Stimulated activated CD4-positive, alpha-beta T cell treated with anti-CD3 and anti-CD28 coated beads, Interleukin-12 subunit alpha, Interleukin-12 subunit beta, amount 100 ng/mL, for 24 hours (primary cell): ENCODE data around the gene ZMYND15.

ENCODE experiments used
- DNase-seq, 2 experiments: peaks; one replicate each; pipeline ENCODE4 v3.0.0-alpha.2; 2020; ENCODE audit warnings: low read depth in 2 of 2

Gene ZMYND15

DNA sequence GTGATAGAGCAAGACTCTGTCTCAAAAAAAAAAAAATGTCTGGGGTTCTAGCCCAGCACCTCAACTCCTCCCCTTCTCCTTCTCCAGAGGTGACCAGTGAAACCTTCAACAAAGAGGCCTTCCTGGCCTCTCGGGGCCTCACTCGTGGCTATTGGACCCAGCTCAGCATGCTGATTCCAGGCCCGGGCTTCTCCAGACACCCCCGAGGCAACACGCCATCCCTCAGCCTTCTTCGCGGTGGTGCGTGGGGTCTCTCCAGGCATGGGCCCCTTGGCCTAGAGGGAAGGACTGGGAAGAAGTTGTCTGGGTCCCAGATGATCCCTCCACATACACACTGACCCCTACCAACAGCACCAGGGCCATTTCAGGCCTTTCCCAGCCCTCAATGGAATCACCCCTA lies 3.6 kb downstream of the ZMYND15 start:
- DNase-seq: no peak

DNA sequence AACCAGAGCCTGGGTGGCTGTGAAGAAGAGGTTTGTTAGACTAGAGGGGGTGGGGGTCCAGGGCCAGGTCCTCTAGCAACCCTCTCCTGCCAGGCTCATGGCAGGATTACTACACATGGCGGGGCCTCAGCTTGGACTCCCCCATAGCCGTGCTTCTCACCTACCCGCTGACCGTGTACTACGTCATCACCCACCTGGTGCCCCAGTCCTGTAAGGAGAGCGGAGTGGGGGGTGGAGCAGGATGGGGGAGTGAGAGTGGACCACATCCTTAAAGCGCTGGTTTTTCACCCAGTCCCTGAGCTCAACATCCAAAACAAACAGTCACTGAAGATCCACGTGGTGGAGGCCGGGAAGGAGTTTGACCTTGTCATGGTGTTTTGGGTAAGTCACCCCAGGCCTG lies 4.3 kb downstream of the ZMYND15 start:
- DNase-seq: no peak

DNA sequence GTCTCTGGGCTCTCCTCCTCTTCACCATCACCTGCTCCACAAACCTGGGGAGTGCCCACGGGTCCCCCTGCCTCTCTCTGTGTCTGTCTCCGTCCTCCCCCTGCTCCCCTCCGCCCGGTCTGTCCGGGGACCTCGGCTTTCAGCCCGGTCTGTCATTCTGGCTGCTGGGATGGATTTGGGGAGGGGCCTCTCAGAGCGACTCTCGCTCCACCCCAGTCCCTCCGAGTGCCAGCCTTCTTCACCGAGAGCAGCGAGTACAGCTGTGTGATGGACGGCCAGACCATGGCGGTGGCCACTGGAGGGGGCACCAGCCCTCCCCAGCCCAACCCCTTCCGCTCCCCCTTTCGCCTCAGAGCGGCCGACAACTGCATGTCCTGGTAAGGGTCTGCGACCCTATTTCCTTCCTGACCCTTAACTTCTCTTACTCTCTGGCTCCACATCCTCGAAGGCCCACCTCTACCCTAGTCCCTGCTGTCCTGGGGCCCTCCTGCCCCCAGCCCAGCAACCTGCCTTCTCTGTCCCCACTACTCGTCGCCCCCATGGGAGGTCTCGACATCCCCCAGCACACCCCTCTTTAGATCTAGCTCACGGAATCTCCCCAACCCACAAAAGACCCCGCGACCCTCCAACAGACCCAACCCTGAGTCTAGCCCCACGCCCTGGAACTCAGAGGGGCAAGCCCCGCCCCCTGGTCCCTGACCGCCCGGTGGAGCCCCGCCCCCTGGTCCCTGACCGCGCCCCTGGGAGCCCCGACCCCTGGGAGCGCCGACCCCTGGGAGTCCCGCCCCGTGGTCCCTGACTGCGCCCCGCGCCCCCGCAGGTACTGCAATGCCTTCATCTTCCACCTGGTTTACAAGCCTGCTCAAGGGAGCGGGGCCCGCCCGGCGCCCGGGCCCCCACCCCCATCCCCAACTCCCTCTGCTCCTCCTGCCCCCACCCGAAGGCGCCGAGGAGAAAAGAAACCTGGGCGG lies 5.7 kb downstream of the ZMYND15 start:
- no peak for DNase-seq

DNA sequence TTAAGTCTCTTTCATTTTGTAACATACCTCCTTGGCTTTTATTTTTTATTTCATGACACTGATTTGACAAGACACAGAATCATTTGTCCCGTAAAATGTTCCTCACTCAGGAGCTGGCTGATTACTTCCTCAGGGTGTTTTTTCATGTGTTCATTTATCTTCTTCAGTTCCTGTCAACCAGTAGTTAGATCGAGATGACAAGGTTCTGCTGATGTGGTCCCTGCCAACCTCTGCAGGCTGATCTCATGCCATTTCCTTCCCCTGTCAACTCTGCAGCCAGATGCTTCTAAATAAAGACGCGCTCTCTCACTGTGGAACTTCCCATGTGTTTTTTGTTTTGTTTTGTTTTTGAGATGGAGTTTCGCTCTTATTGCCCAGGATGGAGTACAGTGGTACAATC lies 8.2 kb downstream of the ZMYND15 start:
- DNase-seq: no peak

DNA sequence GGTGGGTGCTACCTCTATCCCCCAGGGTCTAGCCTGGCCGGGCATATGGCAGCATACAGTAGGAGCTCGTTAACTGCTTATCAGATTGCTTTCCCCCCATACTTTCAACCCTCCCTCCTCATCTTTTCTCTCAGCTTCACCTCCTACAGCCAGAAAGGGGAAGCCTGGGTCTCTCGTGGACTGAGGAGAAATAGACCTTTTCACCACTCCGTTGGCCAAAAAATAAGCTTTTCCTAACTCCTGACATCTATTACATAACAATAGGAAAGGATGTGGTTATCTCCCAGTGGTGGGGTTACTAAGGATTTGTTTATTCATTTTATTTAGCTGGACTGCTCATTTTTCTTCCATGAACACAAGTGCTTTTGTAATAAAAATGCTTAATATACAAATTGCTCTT lies 9.1 kb downstream of the ZMYND15 start:
- no peak for DNase-seq

DNA sequence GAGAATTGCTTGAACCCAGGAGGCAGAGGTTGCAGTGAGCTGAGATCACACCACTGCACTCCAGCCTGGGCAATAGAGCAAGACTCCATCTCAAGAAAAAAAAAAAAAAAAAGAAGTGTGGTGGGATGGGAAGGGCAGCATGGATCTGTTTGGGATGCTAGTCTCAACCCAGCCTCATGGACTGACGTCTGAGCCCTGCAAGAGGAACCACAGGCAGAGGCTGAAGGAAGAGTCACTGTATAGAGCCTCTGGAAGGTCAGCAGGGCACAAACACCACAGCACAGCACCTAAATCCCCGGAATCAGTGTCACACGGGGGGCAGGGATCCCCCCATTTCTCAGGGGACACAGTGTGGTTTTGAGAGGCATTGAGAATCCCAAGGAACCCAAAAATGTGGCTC lies 11.0 kb downstream of the ZMYND15 start:
- no peak for DNase-seq

DNA sequence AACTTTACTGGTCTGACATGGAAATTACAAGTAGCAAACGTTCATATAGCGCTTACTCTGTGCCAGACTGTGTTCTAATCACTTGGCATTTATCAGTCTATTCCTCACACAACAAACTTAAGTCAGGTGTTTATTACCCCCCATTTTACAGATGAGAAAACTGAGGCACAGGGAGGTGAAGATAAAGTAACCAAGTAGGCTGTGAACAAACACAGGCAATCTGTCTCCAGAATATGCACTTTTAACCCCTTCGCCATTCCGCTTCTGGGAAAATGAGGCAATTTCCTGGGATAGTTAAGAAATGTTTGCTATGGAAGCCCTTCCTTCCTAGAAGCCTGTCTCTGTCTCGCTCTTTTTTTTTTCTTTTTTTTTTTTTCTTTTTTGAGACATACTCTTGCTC lies 12.3 kb downstream of the ZMYND15 start:
- no peak for DNase-seq

- no peak for DNase-seq
Measured at GRCh38 chr17:4753392-4753791, 13.8 kb downstream of the ZMYND15 start.

- DNase-seq: no peak
Measured at GRCh38 chr17:4759776-4760236, 20.2 kb downstream of the ZMYND15 start.

GRCh38 chr17:4764595-4764994 lies 25.0 kb downstream of the ZMYND15 start:
- DNase-seq: no peak

GRCh38 chr17:4766201-4766600 lies 26.6 kb downstream of the ZMYND15 start:
- no peak for DNase-seq

DNA sequence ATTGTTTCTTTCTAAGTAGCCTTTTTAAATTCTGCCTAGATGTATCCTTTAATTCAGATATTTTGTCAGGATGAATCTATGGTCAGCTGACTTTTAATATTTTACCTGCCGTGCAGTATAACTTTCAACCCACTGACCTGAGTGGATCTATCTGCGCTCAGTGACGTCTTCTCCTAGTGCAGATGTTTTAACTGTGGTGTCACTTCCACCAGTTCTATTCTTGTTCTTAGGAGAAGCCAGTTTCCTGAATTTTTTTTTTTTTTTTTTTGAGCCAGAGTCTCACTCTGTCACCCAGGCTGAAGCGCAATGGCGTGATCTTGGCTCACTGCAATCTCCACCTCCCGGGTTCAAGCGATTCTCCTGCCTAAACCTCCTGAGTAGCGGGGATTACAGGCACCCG lies 27.1 kb downstream of the ZMYND15 start:
- DNase-seq: no peak

GRCh38 chr17:4768298-4768697 lies 28.7 kb downstream of the ZMYND15 start:
- DNase-seq: no peak

DNA sequence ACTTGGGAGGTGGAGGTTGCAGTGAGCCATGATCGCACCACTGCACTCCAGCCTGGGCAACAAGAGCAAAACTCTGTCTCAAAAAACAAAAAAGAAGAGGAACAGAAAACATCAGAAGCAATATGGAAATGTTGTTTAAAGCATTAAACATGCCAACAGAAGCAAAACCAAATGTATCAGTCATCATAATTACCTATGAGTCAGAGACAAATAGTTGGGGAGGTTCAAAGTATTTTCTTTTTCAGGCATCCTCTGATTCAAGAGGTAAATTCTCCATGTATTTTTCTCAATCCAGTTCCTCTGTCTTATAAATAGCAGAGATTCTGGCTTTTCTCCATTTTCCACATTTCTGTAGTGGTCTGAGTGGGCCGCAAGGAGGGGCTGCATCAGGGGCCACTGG lies 30.0 kb downstream of the ZMYND15 start:
- DNase-seq: no peak

- no peak for DNase-seq
Measured at GRCh38 chr17:4771519-4772234, 32.0 kb downstream of the ZMYND15 start, which contains the start of gene TM4SF5. Gene TM4SF5, plus strand, starts transcription at chr17:4771886. Its CDS starts 37 bp downstream, at chr17:4771923.

DNA sequence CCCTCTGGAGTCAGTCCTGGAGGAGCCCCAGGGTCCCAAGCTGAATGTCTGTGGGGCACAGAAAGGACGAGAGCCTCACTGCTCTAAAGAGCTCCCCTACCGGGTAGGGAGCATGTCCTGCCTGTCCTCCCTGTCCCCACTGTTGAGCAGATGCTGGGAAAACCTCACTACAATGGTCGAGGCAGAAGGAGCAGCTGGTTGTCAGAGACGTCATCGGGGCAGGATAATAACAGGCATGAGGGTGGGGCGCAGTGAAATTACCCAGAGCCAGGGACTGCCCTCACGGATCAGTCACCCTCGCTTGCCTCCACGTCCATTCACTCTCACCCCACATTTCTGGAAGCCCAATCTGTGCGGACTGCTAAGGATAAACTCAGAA lies 32.6 kb downstream of the ZMYND15 start:
- DNase-seq: no peak

GRCh38 chr17:4777969-4778760 lies 38.5 kb downstream of the ZMYND15 start:
- DNase-seq: no peak

DNA sequence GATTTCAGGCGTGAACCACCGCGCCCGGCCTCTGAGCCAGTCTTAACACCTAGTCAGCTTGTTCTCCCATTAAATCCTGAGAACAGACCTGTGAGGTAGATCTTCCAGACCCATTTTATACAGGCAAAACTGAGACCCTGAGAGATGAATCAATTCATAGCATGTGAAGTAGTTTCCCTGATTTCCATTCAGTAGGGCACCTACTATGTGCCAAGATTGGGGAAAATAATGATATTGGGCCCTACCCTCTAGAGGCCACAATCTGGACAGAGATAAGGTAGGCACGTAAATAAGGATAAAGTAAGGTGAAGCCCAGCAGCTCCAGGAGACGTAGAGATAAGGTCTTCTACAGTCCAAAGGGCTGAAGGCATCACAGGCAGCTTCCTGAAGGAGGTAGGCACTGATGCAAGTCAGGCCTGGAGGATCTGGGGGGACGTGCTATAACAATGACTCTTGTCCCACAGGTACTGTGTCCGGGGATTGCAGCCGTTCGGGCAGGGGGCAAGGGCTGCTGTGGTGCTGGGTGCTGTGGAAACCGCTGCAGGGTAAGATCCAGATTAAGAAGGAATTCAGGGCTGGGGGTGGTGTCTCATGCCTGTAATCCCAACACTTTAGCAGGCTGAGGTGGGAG lies 40.8 kb downstream of the ZMYND15 start:
- DNase-seq: no peak

GRCh38 chr17:4782652-4783051 lies 43.0 kb downstream of the ZMYND15 start:
- DNase-seq: no peak

GRCh38 chr17:4785311-4786105 lies 45.9 kb downstream of the ZMYND15 start:
- no peak for DNase-seq

DNA sequence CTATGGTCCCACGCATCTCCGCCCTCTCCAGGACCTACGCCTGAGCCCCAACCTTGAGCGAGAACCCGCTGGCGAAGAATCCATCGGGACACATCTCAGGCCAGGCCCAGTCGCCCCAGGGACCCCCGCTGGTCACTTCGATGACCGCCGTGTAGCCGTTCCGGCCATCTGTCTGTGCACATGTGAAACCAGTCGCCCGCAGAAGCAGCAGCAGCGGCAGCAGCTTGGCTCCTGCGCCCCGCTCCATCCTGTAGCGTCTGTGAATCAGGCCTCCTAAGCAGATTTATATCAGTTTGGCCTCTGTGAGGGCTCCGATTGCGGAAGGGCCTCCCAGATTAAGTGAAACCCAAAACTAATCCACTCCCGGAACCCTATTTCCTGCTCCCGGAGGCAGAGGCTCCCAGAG lies 46.5 kb downstream of the ZMYND15 start, which contains the start of gene VMO1:
Gene VMO1 (minus strand): TSS at position 259 of the 406 bp plus-strand sequence. CDS start 12 bp downstream, at position 247.
- no peak for DNase-seq
